NCI-H226 (cell line): ENCODE results near the gene DENND1A.
A peak's percentile ranks its signal among the peaks of the same experiment; 100 is the strongest.

Source experiments
- DNase-seq: peaks from one replicate; pipeline ENCODE4 v3.0.0-alpha.2; 2015

The DENND1A gene

DNA sequence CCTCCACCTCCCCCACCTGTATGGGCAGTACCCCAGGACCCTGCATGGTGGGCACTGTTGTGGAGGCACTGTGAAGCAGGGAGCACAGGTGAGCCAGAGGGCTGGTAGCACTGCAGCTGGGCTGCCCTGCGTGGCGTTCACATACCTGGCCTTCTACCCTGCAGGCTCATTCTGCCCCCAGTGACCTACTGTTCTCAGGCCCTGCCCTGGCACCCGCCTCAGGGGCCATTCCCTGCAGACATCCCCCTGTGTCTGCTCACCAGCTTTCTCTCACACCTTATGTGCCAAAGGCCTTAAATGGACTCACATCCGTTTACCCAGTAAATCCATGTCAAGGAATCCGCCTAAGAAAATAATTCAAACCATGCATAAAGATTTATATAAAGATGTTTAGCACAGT is 377.4 kb downstream of the DENND1A start:
- no peak for DNase-seq

DNA sequence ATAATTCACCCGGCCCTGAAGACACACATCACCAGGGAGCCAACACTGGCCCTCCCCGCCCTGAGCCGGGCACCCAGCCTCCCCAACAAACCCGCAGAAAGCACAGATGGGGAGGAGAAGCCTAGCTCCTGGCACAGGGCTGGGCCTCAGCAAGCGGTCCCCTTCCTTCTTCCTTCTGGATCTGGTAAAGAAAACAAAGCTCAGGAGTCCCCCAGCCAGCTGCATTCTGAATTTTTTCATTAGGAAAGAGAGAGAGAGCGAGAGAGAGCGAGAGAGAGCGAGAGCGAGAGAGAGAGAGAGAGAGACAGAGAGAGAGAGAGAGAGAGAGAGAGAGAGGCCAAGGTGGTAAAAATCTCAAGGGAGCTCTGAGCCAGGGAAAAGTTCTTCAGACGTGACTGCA is 378.2 kb downstream of the DENND1A start:
- DNase-seq: no peak

DNA sequence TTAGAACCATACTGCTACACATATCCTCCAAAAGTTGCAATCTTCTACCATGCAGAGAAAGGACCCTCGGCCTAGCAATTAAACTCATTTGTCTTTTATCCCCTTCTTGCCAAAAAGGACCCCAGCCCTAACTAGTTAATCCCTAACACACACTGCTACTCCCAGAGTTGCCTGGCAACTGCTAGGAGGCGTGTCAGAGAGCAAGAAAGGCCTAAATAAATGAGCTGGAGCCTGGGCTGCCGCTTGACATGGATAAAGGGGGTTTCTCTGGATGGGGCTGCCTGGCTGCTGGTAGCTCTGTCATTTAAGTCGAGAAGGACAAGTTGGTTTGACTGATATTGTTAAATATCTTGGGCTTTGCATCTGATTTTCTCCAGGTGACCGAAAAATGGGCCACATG is 379.1 kb downstream of the DENND1A start:
- no peak for DNase-seq

DNA sequence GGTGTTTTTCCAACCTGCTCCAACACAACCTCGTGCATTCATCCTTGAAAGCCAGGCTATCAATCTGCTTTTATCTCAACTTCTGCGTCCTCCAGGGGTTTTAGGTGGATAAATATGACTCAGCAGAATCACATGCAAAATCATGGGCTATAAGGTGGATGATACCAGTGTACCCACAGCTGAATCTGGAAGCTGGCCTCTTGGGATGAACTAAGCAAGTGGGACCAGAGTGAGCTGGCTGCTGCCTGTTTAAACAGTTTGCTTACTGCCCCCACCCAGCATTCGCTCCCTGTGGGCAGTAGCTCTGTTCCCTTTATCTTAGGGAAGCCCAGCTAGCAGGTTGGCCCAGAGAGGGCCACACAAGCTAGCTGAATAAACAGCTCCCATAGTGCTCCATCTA is 379.9 kb downstream of the DENND1A start:
- peak; percentile 41 for DNase-seq

DNA sequence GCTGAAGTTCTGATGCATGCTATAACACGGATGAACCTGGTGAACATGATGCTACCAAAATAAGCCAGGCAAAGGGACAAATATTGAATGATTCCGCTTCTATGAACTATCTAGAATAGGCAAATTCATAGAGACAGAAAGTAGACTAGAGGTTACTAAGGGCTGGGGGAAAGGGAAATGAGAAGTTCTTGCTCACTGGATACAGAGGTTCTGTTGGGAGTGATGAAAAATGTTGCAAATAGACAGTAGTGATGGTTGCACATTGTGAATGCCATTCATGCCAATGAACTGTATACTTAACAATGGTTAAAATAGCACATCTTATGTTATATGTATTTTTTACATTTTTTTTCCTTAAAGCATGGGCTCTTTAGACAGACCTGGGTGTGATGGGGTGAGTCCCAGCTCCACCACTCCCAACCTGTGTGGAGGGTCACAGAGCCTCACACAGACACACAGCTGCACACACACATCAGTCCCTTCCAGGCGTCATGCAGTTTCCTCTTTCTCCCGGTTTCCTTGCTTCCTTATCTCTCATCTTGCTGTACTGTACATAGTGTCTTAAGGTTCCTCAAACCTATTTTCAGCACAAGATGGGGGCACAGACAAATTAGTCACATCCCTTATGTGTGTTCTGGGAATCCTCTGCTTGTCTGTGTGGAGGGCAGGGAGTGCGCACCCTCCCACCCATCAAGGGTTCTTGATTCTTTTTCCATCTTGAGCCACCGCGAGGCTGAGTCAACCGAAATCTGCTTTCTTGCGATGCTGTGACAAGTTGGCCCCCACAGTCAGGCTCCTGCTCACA is 381.0 kb downstream of the DENND1A start:
- no peak for DNase-seq

DNA sequence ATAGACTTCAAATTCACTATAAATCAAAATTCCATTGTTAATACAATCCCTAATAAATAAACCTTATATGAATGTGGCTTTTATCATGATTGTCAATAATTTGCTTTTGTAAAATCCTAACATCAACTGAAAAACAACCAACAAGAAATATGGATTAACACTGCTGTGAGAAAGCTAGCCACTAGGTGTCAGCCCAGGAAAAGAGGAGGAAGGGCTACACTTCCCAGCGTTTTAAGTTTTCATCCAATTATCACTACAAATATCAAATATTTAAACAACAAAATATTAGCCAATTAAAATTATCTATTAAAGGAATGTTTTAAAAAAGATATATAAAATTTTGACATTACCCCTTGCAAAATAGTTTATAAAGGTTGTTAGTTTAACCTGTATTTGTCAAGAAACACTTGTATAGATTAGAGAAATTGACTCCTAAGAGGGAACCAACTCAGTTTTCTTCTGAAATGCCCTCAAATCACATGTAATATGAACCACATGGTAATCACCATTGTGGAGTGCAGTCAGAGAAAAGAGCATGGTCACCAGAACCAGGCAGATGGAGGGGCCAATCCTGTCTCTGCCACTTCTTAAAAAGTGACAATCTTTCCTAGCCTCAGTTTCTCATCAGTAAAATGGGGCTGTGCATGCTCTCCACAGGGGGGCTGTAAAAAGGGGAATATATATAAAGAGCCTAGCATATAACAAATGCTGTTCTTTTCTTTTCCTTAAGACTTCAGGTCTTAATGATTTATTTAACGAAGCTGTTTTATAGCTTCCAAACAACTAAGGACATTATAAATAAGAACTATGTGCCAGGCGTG is 385.7 kb downstream of the DENND1A start:
- no peak for DNase-seq

DNA sequence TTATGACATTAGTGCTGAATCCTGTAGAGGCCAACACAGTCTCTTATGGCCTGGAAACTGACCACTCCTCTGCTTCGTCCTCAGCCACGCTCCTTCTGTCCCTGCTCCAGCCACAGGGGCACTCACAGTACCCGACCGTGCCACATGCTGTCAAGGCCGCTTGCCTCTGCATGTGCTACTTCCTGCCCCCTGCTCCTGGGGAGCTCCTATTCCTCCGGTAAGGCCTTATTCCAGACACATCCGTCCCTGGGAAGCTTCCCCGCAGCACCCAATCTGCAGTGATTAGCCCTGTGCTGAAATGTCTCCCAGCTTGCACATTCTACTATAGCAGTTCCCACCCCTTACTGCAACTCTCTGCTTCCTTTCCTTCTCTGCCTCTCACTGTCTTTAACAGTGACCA is 386.4 kb downstream of the DENND1A start:
- no peak for DNase-seq

DNA sequence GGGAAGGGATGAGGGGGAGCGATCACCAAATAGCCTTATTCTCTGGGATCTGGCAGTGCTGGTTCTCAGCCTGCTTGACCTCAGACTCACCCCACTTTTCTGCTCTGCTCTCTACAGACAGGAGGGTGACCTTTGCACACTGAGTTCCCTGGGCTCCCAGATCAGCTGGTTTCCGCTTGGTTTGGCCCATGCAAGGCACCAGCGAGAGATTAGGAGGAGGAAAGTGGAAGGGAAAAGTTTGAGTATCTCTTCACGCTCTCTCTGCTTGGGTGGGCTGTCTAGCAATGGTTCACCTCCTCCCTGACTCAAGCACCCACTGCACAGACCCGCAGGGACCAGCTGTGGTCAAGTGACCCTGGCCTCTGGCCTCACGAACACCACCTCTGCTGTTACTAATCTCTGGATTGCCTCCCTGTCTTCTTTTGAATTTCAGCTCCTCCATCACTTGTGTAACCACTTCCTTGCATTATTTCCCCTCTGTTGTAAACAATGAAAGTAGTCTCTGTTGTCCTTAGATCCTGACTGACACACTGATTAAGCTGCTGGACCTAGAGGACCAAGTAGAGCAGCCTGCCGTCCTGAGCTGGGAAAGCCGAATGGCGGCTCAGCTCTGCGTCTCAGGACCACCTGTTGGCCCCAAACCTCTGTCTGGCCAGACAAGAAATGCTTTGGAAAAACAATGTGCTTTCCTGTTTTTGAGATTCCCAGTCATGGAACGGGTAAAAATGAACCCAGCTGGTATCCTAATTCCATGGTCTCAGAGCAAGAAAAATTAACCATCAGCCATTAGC is 387.3 kb downstream of the DENND1A start:
- no peak for DNase-seq

DNA sequence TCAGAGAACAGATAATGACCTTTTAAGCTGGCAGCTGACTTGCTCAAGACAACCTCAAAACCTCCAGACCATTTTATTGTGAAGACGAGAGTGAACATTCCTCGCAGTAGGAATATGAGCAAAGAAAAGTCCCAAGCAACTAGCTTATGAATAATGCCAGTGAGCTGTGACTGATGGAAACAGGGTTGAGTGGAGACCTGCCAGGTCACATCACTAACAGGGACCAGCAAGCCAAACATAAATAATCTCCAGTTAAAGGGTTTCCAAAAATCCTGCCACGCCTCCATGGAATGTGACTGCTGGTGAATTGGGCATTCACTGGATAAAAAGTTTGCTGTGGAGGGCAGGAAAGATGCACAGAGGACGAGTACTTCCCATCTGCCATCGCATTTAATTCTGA is 388.5 kb downstream of the DENND1A start:
- DNase-seq: no peak

DNA sequence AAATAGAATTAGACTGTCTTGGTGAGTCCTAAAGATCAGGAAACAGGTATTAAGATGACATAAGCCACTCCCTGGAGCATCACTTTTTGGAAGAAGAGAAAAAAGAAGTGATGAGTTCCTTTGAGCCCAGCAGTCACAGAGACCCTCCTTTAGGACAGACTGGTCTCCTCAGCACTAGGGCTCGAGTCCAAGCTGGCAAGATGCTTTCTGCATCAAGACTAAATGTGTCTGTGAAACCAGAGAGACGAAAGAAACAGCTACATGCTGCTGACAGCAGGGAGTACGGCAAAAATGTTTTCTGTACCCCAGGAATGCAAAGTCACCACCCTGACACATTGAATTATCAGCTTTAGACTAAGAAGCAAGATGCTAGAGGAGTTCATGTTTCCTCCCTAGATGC is 389.5 kb downstream of the DENND1A start:
- DNase-seq: no peak

DNA sequence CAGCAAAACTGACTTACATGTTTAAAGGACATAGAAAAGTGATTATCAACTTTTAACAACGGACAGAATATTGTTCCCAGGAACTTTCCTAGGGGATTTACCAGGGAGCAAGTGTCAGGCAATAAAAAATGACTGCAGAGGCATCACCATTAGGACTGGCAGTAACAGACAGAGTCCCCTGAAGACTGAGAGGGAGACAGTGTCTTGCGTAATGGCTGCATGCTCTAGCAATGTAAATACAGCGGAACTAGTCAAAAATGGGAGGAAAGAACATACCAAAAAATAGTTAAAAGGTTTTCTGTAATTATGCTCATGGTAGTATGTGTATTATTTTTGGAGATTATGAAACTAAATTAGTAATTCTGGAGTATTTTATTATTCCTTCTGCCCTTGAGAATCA is 392.1 kb downstream of the DENND1A start:
- DNase-seq: no peak

DNA sequence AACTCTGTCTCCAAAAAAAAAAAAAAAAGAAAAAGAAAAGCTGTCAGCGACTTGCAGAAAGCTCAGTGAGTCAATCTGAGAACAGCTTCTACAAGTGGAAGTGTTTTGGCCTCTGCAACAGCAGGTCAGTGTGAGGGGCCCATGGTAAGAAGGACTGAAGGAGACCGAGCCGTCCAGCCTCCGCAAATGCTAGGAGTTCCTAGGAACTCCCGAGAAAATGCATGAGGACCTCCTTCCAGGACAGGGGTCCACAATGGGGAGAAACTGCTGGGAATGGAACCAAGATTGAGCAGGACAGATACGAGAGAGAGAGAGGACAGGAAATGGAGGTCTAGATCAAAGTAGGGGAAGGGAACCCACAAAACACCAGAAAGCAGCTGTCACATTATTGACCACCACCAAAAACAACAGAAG is 393.5 kb downstream of the DENND1A start:
- DNase-seq: no peak

DNA sequence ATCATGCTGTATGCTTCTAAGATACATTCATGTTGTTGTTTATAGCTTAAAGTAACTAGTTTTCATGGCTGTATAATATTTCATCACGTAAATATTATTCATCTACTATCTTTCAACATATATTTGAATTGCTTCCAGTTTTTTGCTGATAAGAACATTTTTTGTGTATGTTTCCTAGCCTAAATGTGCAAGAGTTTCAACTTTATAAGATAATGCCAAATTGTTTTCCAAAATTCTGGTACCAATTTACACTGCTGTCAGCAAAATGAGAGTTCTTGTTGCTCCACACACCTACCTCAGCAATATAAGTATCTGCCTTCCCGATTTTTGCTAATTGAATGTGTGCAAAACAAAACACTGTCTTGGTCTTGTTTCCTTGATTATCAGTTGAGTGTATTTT is 395.6 kb downstream of the DENND1A start:
- DNase-seq: no peak

DNA sequence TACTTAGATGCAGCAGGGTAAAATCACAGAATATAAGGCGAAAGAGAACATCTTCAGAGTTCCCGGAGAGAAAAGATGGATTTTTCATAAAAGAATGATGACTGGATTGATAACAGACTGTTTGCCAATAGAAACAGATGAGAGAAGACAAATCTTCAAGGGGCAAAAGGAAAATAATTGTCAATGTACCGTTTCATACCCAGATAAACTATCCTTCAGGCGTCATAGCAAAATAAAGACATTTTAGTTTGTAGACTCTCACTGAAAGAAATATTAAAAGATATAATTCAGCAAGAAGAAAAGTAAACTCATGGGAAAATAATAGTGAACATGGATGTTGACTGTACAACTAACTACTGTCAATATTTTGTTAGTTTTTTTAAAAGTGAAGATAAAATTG is 399.7 kb downstream of the DENND1A start:
- DNase-seq: no peak

DNA sequence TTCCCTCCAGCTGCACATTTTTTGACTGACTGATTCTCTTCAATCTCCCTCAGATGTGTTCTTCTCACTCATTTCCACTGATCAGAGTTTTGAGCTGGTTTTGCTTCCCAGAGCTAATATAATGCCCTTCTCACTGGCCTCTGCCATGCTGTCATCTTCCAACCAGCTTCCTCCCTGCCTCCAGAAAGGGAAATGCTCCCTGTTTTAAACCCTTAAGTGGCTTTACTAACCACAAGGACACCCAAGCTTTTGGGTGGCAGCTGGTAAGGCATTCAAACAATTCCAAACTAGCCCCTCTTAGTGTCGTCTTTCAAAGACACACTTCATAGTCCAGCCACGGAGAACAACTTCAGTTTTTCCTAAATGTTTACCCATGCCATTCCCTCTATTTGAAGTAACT is 401.4 kb downstream of the DENND1A start:
- DNase-seq: no peak

DNA sequence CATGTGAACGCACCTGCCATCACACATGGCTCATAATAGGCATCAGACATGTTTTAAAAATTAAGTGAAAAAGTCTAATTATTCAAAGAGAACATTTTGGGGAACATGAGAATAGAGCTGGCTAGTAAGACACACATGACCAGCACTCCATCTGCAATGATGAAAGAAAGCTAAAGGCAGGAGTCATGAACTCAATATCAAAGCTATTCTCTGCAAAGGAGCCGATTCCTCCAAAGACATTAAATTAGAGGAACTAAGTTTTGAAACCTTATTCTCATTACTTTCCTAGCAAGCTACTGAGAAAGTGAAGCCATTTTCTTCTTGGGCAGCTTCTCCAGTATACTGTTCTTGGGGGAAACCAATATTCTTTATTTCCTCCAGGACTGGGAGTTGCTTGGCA is 401.9 kb downstream of the DENND1A start:
- DNase-seq: no peak

DNA sequence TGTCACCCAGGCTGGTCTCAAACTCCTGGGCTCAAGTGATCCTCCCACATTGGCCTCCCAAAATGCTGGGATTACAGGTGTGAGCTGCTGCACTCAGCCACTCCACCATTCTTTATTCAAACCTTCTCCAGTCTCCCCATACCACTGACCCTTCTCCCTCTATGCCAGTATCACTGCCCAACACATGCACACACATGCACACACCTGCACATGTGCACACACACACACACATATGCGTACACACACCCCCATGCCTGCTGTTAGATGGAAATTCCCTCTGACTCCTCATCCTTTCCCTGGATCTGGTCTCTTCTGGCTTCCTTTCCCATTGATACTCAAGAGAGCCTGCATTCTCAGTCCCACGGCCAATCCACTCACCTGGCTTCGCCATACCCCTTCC is 404.0 kb downstream of the DENND1A start:
- DNase-seq: no peak

DNA sequence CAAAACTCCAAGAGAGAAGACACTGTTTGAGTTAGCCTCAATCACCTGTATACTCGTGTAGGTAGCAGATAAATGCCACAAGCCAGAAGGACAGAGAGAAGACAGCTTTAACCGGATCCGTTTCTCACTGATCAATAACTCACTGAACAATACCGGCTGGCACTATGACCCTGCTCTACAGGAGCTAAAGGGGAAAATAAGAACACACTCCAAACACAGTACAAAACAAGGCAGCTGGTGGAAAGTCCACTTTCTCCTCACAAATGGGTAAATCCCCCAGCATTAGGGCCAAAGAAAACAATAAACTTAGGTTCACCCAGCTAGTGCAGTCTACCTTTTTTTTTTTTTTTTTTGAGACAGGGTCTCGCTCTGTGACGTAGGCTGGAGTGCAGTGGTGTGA is 404.5 kb downstream of the DENND1A start:
- DNase-seq: no peak

DNA sequence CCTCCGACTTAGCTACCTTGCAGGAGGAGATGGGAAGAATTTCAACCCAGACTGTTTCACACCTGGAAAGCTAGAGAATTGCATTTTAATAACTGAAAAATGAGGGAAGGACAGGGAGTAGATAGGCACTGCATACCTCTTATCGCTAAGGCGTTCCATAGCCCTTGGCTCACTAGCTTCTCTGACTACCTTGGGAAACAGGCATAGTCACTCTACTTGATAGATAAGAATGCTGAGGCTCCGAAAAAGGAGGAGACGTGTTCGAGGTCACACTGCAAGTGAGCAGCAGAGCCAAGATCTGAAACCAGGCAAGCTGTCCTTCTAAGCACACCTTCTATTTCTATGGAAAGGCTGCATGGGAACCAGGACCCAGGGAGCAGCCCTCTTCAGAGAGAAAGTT is 405.1 kb downstream of the DENND1A start:
- DNase-seq: no peak

DNA sequence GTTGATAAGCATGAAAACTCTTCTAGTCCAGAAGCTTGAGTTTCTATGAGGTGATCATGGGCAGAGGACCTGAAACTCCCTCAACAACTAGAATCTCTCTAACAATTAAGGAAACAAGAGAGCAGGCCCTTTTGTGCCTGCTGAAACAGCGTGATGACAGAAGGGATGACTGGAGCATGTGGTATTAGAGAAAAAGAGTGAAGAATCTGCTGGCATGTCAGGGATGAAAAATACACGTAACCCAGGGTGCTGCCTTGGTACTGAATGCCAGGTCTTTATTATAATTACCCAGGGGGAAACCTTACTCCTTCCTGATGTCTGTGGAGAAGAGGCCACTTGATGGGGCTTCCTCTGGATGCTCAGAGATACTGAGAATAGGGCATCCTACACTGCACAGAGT is 406.1 kb downstream of the DENND1A start:
- DNase-seq: no peak

DNA sequence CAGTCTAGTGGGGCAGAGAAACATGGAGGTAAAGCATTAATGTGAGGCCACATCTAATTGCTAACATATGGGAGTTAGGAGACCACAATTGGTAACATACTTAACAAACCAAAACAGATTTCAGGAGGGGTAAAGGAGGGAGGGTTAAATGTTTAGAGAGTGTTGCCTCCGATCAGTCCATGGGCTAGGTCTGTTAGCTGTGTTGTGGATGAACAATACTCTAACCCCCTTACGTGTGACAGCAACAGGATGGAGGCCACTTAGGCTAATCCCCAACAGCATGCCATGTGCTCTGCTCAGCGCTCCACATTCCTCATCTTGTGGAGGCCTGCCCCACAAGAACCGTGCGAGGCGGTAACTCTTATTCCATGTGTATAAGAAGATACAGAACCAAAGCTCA is 406.9 kb downstream of the DENND1A start:
- no peak for DNase-seq

DNA sequence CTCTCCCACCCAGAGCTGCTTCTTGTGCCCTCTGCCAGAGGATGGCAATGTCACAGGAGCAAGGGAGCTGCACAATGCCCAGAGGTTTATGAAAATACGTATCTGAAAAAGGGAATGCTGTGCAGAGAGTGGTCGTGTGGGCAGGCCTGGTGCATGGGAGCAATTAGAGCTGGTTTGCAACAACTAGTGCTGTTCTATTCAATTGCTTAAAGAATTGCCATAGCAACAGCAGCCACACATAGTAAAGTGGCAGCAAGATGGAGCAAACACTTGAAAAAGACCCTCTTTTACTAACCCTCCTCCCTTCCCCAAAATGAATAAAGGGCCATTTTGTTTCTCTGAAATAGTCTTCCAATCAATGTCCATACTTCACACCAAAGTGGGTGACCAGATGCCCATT is 407.7 kb downstream of the DENND1A start:
- no peak for DNase-seq

DNA sequence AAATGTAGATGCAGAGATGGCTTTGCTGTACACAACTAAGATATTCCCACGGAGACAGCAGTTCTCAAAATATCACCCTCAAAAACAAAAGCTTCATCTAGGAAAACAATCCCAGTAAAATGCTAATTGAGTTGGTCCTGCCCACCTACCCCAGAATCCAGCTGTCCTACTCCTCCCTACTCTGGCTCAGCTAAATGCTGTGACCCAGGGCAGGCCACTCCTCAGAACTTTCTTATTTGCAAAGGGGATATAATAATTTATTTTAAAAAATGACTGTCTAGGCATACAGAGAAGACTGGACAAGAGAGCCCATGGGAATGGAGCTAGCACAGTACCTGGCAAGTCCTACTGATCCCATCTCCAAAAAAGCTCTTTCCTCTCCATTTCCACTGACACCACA is 411.6 kb downstream of the DENND1A start:
- no peak for DNase-seq

DNA sequence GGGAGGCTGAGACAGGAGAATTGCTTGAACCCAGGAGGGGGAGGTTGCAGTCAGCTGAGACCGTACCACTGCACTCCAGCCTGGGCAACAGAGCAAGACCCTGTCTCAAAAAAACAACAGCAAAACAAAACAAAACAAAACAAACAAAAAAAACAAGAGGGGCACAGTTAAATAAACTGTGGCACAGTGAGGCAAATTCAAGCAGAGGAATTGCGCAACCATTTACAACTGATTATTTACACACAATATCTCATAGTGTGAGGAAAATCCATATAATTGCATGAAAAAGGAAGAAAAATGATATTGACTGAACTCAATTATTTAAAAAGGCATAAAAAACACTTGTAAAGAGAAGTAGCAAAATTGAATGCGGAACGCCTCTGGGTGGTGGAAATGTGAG is 412.4 kb downstream of the DENND1A start:
- DNase-seq: no peak
